EH (cell line): ENCODE data around the gene TMEM229B.

Source experiments
- DNase-seq: peaks from one replicate; pipeline ENCODE4 v3.0.0-alpha.2; 2015; ENCODE audit warnings: low read depth

Gene TMEM229B

DNA sequence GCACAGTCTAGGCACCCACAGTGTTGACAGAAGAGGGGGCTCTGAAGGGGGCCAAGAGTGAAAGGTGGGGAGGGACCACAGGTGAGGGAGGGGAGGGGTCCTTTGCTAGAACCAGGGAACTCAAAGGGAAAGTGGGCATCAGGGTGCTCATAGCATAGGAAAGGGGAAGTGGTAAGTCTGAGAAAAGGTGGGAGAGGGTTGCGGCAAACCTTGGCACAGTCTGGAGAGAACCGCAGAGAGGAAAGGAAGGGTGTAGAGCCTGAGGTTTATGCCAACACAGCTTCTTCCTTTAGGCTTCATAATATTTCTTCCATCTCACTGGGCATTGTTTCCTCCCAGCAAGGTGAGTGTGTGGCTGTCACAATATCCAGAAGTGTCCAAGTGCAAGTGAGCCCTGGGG, 65.1 kb downstream of the TMEM229B start:
- no peak for DNase-seq

DNA sequence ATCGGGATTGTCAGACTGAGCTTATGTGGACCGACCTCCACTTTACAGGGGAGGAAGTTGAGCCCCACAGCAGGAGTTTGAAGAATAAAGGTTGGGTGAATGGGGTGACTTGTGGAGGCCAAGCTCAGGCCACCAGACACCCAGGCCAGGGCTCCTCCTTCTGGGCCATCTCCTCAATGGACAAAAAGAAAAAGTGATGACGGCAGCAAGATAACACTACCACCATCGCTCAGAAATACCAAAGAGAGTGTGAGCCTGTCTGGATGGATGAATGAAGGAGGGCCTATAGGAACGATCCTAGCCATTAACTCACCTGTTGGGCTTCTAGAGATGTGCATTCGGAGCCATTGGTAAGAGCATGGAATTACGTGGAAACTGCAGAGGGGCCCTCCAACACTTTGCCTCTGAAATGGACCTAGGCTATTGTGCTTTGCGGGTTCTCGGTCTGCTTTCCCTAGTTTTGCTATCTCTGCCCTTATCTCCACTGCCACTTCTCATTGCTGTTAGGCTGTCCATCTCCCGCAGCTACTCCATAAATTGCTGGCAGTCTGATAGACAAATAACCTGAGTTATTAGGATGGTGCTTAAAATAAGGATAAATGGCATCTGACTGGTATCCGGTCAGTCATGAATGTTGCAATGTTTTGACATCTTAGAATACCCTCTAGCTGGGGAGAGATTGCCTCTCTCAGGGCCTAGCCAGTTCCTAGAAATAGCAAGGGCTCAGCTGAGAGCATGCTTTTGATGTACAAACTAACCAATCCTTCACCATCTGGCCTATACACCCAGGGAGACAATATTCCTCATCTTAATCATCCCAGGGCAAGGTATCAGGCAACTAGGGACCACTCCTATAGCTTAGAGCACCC, 66.9 kb downstream of the TMEM229B start:
- no peak for DNase-seq
